Activated B cell treated with CpG ODN at 0.5 μM for 24 hours (primary cell): ENCODE measurements around the gene ITGA11. TPM values are rescaled to one million over a fixed set of nuclear protein-coding genes. Genes with fewer than 3 reads are reported as not detected.

ENCODE experiments used
- ATAC-seq: fragments of 200-7000 bp; cut with Tn5 transposase; one replicate; pipeline ENCODE4 v1.10.0; 2021; ENCODE audit warnings: low read depth, mild to moderate bottlenecking, moderate library complexity
- CTCF ChIA-PET: fragments of 350-600 bp; sonication (Branson Sonifier 250); formaldehyde crosslinking; loops from one replicate; lab custom pipeline; 2021; ENCODE audit warnings: antibody characterized with exemption; lab: Charles Lee
- POLR2A ChIA-PET: fragments of 350-600 bp; sonication (Branson Sonifier 250); formaldehyde crosslinking; loops from one replicate; lab custom pipeline; 2021; ENCODE audit warnings: antibody characterized with exemption; lab: Charles Lee
- DNase-seq: peaks from one replicate; pipeline ENCODE4 v3.0.0; 2022
- H3K27ac Mint-ChIP-seq: one replicate; pipeline ENCODE4 v1.8.0; 2020; ENCODE audit warnings: mixed read lengths
- H3K27me3 Mint-ChIP-seq: one replicate; pipeline ENCODE4 v1.8.0; 2021; ENCODE audit warnings: mixed read lengths
- H3K36me3 Mint-ChIP-seq: one replicate; pipeline ENCODE4 v1.8.0; 2021; ENCODE audit warnings: low read depth, mixed read lengths
- H3K4me1 Mint-ChIP-seq: one replicate; pipeline ENCODE4 v1.8.0; 2021; ENCODE audit warnings: mixed read lengths
- H3K4me3 Mint-ChIP-seq: one replicate; pipeline ENCODE4 v1.8.0; 2020; ENCODE audit warnings: mild to moderate bottlenecking, mixed read lengths
- H3K9me3 Mint-ChIP-seq: one replicate; pipeline ENCODE4 v1.8.0; 2020; ENCODE audit warnings: mixed read lengths
- CTCF ChIP-seq: fragments of 200-600 bp; IDR thresholded peaks from one replicate; pipeline ENCODE4 v1.8.0; 2022; ENCODE audit warnings: antibody characterized with exemption, mild to moderate bottlenecking
- intact Hi-C: fragments of 100-400 bp; cut with micrococcal nuclease; formaldehyde crosslinking; loops from one replicate; pipeline ENCODE4 v1.15.1; 2024
- total RNA-seq: library from RNA; stranded (reverse); gene quantifications from 2 replicates; pipeline ENCODE4 v1.2.3, GENCODE V29; 2022

The ITGA11 gene
- total RNA-seq, 1 donor from 2014 or later, result not detected

GRCh38 chr15:68284616-68285258 is 147.2 kb downstream of the ITGA11 start:
- H3K36me3 Mint-ChIP-seq, result peaks cover 41% of the 10 kb centered on the region
- ATAC-seq, result no peak
- no peak overlapping the region for H3K4me3 Mint-ChIP-seq
- intact Hi-C loops, result no loop called here
- ChIA-PET POLR2A (interaction anchor here (0.7 kb wide), 1 partner anchor 1997 kb away, joined by 3 read pairs; no protein-coding TSS in a partner anchor), CTCF (no interaction called here)
- no peak for DNase-seq
- TF ChIP-seq CTCF, result no peak
- H3K27me3 Mint-ChIP-seq, result no peaks in the 10 kb centered on the region
- peaks cover 62% of the 10 kb centered on the region for H3K4me1 Mint-ChIP-seq
- no peaks in the 10 kb centered on the region for H3K9me3 Mint-ChIP-seq
- no peak overlapping the region for H3K27ac Mint-ChIP-seq

- H3K4me1 Mint-ChIP-seq, result peaks cover 69% of the 10 kb centered on the region
- ChIA-PET POLR2A (interaction anchor here (0.7 kb wide), 1 partner anchor 438 kb away, joined by 4 read pairs; no protein-coding TSS in a partner anchor), CTCF (no interaction called here)
- ATAC-seq, result no peak
- intact Hi-C loops, result no loop called here
- H3K4me3 Mint-ChIP-seq, result no peak overlapping the region
- H3K9me3 Mint-ChIP-seq, result no peaks in the 10 kb centered on the region
- no peak overlapping the region for H3K27ac Mint-ChIP-seq
- no peak for TF ChIP-seq CTCF
- peaks cover 34% of the 10 kb centered on the region for H3K36me3 Mint-ChIP-seq
- H3K27me3 Mint-ChIP-seq, result no peaks in the 10 kb centered on the region
- DNase-seq, result no peak
Observed at GRCh38 chr15:68283401-68283800, 148.6 kb downstream of the ITGA11 start.

GRCh38 chr15:68281008-68281407 is 151.0 kb downstream of the ITGA11 start:
- POLR2A ChIA-PET, result interaction anchor here (0.6 kb wide), 1 partner anchor 11 kb away, joined by 4 read pairs; no protein-coding TSS in a partner anchor
- H3K36me3 Mint-ChIP-seq, result peaks cover 29% of the 10 kb centered on the region
- DNase-seq (no peak), ATAC-seq (no peak)
- H3K9me3 Mint-ChIP-seq, result no peaks in the 10 kb centered on the region
- intact Hi-C loops, result no loop called here
- peak overlapping the region; percentile 93 for H3K4me3 Mint-ChIP-seq
- CTCF ChIA-PET, result interaction anchor here (0.6 kb wide), 1 partner anchor 269 kb away, joined by 3 read pairs; no protein-coding TSS in a partner anchor
- TF ChIP-seq CTCF, result no peak
- H3K27ac Mint-ChIP-seq, result no peak overlapping the region
- H3K4me1 Mint-ChIP-seq, result peaks cover 72% of the 10 kb centered on the region
- H3K27me3 Mint-ChIP-seq, result no peaks in the 10 kb centered on the region

GRCh38 chr15:68279779-68280753 is 151.9 kb downstream of the ITGA11 start:
- intact Hi-C loops, result loop anchor here (2.0 to 10.0 kb wide), 4 partner anchors 27 to 1173 kb away; partner anchors contain the start of genes ANP32A, GLCE and RPLP1

More at GRCh38 chr15:68279779-68280753, 151.9 kb downstream of the ITGA11 start:
- TF ChIP-seq CTCF, result no peak
- H3K4me3 Mint-ChIP-seq, result peak overlapping the region; percentile 93
- H3K36me3 Mint-ChIP-seq, result peaks cover 20% of the 10 kb centered on the region
- H3K27ac Mint-ChIP-seq, result peak overlapping the region; percentile 7
- DNase-seq (no peak), ATAC-seq (no peak)
- CTCF ChIA-PET, result interaction anchor here (0.9 to 1.0 kb wide), 2 partner anchors 27 kb away, joined by 3 read pairs; no protein-coding TSS in a partner anchor
- no peaks in the 10 kb centered on the region for H3K9me3 Mint-ChIP-seq
- POLR2A ChIA-PET, result no interaction called here
- H3K27me3 Mint-ChIP-seq, result no peaks in the 10 kb centered on the region
- H3K4me1 Mint-ChIP-seq, result peaks cover 63% of the 10 kb centered on the region
